GM21717 (cell line): ENCODE results near the gene ANKRD17.
A peak's percentile ranks its signal among the peaks of the same experiment; 100 is the strongest.
"Not testable (repeated sequence)": the region's sequence is repeated elsewhere in the genome, so short reads cannot be mapped to it uniquely, and the experiment has no call there.

Experiments used
- ATAC-seq: cut with Tn5 transposase; IDR thresholded peaks from one replicate; pipeline ENCODE4 v1.9.1; 2021; ENCODE audit warnings: mild to moderate bottlenecking, moderate library complexity; ENCODE audit not compliant: unreplicated experiment

Gene ANKRD17

GRCh38 chr4:73208376-73208775 is 50.2 kb downstream of the ANKRD17 start:
- ATAC-seq: no peak

- ATAC-seq: no peak
Measured at GRCh38 chr4:73206236-73206635, 52.4 kb downstream of the ANKRD17 start.

DNA sequence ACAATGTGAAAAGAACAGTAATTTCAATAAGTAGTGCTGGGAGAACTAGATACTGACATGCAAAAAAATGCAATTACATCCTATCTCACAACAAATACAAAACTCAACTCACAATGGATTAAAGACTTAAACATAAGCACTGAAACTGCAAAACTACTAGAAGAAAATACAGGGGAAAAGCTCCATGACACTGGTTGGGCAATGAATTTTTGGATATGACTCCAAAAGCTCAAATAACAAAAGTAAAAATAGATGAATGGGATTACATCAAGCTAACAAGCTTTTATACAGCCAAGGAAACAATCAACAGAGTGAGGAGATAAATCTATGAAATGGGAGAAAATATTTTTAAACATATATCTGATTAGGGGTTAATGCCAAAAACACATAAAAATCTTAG is 53.1 kb downstream of the ANKRD17 start:
- no peak for ATAC-seq

DNA sequence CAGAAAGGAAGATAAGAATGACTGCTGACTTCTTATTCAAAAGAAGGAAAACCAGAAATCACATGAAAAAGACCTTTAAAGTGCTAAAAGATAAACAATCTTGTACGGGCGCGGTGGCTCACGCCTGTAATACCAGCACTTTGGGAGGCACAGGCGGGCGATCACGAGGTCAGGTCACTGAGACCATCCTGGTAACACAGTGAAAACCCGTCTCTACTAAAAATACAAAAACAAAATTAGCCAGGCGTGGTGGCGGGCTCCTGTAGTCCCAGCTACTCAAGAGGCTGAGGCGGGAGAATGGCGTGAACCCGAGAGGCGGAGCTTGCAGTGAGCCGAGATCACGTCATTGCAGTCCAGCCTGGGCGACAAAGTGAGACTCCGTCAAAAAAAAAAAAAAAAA is 54.6 kb downstream of the ANKRD17 start:
- ATAC-seq: not testable (repeated sequence)

DNA sequence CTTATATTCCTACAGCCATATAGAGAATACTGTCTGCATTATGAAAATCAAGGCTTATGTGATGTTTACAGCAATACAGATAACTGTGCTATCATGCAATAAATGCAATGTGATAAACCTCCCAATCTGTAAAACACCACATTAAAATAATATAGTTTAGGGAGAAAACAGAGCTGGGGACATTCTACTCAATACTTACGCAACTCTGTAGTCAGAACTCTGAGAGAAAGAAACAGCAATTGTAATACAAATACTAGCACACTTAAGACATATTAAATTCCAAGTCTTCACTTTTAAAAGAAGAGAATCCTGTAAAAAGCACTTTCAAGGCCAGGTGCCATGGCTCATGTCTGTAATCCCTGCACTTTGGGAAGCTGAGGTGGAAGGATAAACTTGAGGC is 61.4 kb downstream of the ANKRD17 start:
- ATAC-seq: no peak

GRCh38 chr4:73194064-73194463 is 64.5 kb downstream of the ANKRD17 start:
- no peak for ATAC-seq

GRCh38 chr4:73193659-73194058 is 64.9 kb downstream of the ANKRD17 start:
- ATAC-seq: peak; percentile 11

DNA sequence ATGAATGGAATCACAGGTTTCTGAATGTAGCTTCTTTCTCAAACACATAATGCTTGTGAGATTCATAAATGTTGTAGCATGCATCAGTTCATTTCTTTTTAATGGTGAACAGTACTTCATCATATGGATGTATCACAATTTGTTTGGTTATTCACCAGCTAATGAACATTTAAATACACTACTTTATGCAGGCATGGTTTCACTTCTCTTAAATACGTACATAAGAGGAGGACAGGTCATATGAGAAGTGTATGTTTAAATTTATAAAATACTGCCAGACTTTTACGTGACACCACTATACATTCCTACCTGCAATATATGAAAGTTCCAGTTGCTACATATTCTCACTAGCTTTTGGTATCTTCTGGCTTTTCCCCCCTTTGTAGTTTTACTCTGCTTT is 65.4 kb downstream of the ANKRD17 start:
- ATAC-seq: peak; percentile 66

DNA sequence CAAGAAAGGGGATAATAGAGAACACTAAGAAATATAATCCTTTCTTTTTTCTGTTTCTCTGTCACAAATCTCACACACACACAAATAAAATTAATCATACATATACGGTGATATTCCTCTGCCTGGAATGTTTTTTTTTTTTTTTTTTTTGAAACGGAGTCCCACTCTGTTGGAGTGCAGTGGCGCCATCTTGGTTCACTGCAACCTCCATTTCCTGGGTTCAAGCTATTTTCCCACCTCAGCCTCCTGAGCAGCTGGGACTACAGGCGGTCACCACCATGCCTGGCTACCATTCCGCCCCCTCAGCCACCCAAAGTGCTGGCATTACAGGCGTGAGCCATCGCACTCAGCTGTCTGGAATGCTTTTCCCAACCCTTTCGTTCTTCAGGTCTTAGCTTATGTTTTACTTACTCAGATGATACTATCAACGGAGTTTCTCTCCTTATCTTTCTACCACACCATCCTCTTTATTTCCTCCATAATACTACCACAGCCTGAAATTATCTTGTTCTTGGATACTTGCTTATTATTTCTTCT is 69.3 kb downstream of the ANKRD17 start:
- ATAC-seq: no peak

DNA sequence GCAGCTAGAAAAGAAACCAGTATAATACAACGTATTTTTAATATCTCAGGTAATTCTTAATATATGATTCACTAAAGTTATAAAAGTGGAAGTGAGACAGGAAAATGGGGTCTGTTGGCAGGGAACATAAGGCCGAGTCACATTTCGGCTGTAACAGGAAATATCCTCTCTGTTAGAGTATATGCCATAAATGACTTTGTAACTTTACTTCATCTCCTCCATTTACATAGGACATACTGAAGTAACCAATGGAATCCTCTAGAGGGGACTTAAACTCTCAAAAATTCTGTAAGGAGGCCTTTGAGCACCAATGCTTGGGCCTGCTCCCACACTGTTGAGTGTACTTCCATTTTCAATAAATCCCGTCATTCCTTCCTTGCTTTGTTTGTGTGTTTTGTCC is 71.3 kb downstream of the ANKRD17 start:
- peak; percentile 70 for ATAC-seq

- no peak for ATAC-seq
Measured at GRCh38 chr4:73185903-73186302, 72.7 kb downstream of the ANKRD17 start.

DNA sequence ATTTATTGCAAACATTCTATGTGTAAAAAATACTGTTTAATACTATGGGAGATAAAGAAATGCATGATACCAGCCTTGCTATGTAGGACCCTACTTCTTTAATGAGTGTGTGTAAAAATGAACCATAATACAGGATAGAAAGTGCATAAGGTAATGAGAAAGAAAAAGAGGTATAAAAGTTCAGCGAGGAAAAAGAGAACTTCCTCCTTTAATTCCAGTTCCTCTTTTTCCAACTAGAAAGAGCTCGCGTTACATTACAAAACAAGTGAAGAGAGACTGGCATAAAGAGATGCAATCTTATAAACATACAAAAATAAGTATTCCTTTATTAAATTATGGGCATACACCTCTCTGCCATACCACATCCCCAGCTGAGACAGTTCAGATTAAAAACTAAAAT is 77.4 kb downstream of the ANKRD17 start:
- ATAC-seq: peak; percentile 54

DNA sequence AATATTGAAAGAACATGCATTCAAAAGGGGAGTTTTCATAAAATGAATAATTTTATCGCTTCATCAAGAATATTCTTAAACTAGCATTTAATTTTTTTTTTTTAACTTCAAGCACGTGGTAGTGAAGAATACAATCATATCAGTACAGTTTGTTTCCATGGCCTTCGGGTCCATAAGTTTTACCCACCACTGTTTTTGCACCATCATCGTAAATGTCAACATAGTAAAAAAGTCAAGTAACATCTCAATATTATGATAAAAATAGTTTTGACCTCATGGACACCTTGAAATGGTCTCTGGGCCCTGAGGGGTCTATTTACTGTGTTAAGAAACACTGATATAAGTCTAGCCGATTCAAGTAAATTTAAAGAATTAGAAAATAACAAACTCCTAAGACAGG is 80.2 kb downstream of the ANKRD17 start:
- no peak for ATAC-seq

- ATAC-seq: no peak
Measured at GRCh38 chr4:73172161-73172560, 86.4 kb downstream of the ANKRD17 start.

DNA sequence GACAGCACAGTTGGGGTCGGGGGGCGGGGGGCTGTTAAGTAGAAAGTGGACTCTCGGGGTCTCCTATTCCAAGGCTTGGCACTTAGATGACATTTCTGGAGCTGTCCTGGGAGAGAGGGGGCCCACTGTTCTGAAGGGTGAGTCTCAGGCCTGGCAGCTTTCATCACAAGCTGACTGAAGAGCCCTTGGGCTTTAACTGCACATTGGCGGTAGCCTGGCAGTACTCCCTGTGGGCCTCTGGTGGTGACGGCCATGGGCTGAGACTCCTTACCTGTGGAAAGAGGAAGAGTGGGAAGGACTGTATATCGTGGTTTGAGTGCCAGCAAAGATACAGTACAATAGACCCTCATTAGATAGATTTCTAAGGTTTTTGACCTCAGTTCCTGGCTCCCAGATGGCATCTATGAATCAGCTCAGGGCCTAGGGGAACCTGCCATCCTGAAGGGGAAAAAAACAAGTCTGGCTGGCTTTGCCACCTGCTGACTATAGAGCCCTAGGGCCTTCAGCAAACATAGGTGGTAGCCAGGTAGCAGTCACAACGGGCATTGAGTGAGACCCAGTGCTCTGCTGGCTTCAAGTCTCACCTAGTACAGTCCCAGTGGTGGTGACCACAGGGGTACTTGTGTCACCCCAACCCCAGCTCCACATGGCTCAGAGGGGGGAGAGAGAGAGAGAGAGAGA is 87.9 kb downstream of the ANKRD17 start:
- ATAC-seq: no peak

- no peak for ATAC-seq
Measured at GRCh38 chr4:73166212-73166611, 92.4 kb downstream of the ANKRD17 start.

GRCh38 chr4:73161527-73162185 is 96.9 kb downstream of the ANKRD17 start:
- no peak for ATAC-seq

DNA sequence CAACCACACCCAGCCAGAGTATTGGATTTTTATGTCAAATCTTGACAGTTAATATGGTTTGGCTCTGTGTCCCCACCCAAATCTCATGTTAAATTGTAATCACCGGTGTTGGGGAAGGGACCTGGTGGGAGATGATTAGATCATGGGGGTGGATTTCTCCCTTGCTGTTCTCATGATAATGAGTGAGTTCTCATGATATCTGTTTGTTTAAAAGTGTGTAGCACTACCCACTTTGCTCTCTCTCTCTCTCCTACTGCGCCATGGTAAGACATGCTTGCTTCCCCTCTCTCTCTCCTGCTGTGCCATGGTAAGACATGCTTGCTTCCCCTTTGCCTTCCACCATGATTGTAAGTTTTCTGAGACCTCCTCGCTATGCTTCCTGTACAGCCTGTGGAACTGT is 102.2 kb downstream of the ANKRD17 start:
- ATAC-seq: no peak

DNA sequence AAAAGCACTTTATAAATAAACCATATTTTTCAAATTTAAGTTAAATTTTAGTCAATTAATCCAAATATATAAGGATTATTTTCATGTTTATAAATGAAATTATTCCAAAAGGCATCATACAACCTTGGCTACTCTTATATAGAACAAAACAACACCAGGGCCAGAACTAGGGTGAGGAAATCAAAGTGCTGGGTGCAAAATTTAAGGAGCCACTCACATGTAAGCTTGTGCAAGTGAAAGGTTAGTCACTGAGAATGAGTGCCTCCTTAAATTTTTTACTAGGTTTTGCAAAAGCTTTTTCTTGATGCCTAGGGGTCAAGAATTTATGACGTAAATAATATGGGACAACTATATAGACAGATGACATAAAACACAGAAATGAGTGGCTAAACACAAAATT is 105.7 kb downstream of the ANKRD17 start:
- ATAC-seq: no peak

DNA sequence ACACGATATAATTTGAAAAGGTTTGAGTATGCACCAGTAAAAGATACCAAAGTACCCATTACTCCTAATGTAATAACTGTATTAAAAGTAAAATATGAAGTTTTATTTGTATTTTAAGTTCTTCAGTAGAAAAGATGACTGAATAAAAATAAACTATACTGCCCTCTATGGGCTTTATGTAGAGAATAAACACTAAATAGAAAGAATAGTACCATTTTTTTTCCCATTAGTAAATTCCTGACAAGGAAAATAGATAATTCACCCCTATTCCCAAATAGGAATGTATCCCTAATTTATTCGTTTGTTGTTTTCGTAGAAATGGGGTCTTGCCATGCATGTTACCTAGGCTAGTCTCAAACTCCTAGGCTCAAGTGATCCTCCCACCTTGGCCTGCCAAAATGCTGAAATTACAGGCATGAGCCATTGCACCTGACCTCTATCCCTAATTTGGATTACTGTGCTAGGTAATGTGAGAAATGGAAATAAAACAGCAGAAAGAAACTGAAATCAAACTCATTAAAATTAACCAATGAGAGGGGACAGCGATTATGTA is 115.5 kb downstream of the ANKRD17 start:
- ATAC-seq: no peak

DNA sequence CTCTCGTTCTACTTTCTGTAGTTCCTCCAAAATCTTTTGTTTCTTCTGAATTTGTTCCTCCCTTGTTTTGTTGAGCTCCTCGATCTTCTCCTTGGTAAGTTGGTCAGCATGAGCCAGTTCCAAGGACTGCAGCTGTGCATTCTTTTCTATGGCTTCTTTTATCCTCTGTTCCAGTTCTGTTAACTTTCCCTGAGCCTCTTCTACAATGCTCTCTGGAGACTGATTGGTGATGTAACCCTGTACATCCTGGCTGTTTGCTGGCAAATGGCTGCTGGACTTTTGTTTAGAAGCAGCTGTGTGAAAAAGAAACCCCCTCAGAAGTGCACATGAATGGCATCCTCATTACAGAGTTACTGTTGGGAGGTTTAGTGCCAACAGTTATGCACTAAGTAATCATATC is 118.6 kb downstream of the ANKRD17 start:
- no peak for ATAC-seq

- no peak for ATAC-seq
Measured at GRCh38 chr4:73139245-73139644, 119.4 kb downstream of the ANKRD17 start.
